SKM-1 treated with dmso at 0.1 percent for 144 hours (cell line): Measurements from ENCODE around the gene SENP8.

Experiments used
- DNase-seq: peaks from one replicate; lab custom pipeline; 2025; ENCODE audit not compliant: unreplicated experiment; lab: John Stamatoyannopoulos, UW

The SENP8 gene

DNA sequence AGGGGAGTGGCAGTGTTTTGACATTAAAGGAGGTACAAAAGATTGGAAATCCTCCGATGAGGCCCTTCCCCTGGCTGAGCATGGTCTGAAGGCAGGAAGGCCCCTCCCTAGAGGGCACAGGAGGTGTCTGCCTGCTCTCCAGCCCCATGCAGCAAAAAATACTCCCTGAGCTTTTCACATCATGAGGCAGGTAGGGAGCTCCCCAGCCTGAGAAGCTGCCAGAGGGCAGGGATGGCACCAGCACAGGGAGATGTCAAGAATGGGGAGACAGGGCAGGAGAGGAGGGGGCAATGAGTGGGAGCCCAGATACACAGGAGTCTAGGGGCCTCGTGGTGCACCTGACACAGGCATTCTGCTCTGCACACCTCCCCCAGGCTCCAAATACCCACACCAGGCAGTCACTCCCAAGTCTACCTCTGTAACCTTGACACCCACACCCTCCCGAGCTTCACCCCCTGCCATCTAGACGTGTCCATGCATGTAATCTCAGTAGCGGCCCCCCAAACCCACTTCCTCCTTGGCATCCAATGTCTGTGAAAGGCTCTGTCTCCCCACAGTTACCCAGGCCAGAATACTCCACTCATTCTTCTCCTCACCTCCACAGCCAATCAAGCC is 56.5 kb downstream of the SENP8 start:
- DNase-seq: no peak

DNA sequence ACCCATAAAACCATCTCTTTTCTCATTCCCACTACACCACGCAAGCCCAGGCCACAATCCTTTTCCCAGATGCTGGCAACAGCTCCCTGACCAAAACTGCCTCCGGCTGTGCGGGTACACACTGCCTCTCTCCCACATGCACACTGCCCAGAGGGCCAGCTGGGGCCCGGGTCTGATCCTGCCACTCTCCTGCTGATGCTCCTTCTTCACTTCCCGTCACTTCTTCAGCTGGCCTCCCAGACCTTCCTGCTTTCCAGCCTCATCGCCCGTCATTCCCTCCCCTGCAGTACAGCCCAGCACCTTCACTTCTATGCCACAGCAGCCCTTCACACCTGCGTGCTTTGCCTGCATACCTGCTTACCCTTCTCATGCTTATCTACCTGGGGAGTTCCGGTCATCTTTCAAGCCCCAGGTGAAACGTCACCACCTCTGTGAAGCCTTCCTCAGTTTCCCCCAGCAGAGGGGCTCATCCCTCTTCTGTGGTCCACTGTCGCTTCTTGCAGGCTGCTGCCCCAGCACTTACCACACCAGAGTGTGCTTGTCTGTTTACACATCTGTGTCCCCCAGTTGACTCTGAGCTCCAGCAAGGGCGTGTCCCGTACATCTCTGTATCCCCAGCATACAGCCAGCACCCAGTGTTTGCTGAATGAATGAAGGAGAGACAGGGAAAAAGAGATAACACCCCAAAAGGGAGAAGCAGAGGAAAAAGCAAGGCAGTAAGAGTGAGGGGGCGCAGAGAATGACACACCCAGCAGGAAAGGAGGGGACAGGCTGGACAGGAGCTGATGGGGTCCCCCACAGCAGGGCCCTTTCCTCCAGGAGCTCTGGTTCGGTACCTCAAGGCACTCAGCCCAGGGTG is 57.2 kb downstream of the SENP8 start:
- no peak for DNase-seq

DNA sequence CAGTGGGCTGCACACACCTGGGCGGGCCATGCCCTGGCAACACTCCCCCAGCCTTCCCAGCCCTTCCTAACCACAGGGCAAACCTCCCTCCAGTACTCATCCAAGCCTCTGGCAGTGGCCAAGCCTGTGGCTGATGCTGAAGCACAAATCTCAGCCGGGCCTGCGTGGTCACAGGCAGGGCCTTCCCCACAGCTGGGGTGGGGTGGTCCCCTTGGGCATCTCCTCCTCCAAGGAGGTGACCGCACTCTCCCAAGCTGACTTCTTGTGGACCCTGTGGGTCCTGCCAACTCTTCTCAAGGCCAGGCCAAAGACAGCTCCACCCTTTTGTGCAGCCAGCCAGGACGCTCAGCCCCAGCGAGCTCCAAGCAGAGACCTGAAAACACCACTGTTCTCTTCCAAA is 58.0 kb downstream of the SENP8 start:
- no peak for DNase-seq

DNA sequence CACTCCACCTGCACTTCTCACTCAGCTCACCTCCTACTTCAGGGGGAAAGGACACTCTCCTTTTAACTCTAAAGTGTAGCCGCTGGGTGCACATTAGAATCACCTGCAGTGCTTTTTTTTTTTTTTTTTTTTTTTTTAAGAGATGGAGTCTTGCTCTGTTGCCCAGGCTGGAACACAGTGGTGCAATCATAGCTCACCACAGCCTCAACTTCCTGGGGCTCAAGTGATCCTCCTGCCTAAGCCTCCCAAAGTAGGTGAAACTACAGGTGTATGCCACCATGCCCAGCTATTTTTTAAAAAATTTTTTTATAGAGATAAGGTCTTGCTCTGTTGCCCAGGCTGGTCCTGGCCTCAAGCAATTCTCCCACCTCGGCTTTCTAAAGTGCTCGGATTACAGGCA is 58.5 kb downstream of the SENP8 start:
- no peak for DNase-seq

DNA sequence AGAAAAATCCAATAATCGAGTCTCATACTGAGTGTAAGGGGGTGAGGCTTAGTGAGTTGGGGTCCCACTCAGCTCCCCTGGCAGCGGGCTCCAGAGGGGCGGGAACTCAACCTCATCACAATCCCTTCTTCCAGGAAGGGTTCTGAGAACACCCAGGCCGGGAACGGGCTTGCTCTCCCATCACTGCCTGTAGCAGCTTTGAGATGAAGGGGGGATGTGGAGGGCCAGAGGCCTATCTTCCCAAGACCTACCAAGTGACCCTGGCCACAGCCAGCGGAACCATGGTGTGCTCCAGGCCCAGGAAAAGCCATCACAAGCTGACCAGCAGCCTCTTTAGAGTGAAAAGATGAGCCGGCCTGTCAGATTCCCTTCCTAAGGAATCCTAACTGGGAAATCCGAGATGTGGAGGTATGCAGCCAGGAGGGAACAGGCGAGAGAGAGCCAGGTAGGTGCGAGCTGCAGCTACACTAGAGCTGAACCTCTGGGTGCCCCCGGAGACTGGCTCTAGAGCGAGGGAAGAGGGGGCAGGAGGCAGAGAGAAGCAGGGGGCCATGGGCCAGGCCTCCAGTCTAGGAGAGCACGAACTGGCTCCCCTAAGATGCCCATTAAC is 60.9 kb downstream of the SENP8 start:
- no peak for DNase-seq

DNA sequence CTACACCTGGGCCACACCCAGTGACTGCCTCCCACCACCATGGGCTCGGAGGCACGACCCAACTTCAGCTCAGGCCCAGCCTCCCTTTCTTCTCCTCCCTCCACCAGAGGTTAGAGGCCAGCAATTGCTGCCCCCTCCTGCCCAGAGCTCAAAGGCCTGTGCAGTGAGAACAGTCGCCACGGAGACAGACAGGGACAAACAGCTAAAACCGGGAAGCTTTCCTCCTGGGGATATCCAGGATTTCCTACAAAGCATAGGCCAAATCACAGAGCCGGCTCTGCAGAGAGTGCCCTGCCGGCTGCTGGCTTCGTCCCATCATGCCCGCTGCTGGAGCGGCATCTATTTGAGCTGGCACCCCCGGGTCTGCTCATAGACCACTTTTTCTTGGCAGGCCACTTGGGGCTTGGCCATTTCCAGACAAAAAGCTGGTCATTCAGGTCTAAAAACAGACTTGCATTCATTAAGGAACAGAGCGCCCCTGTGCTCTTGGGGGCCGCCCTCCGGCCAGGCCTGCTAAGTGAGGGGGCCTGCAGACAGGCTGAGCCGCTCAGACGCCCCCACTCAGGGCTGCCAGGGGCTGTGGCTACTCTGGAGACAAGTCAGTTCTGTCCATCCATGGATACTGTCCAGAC is 61.9 kb downstream of the SENP8 start:
- DNase-seq: no peak

DNA sequence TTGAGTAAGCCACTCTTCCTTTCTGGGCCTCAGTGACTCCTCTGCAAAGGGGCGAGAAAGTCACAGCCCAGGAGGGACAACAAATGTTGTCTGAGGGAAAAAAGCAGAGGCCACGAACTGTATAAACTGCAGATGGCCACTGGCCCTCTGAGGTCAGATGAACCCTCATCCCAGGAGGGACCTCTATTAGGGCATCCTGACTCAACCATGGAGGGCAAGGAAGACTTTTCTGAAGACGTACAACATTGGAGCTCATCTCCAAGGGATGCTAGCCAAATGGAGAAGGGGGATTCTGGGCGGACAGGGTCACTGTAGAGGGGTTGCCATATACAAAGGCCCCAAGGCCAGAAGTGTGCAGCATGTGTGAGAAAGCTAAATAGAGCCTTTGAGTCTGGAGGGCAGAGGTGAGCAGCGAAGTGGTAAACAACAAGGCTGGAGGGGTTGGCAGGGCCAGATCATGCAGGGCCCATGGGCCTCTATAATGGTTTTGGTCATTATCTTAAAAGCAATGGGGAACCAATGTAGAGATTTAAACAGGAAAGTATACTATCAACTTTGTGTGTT is 62.6 kb downstream of the SENP8 start:
- DNase-seq: no peak

DNA sequence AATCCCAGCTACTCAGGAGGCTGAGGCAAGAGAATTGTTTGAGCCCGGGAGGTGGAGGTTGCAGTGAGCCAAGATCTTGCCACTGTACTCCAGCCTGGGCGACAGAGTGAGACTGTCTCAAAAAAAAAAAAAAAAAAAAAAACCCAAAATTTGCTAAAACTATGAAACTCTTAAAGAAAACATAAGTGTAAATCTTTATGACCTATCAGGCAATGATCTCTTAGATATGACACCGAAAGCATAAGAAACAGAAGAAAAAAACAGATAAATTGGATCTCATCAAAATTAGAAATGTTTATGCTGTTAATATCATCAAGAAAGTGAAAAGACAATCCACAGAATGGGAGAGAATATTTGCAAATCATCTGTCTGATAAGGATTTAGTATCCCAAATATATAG is 64.0 kb downstream of the SENP8 start:
- DNase-seq: no peak

DNA sequence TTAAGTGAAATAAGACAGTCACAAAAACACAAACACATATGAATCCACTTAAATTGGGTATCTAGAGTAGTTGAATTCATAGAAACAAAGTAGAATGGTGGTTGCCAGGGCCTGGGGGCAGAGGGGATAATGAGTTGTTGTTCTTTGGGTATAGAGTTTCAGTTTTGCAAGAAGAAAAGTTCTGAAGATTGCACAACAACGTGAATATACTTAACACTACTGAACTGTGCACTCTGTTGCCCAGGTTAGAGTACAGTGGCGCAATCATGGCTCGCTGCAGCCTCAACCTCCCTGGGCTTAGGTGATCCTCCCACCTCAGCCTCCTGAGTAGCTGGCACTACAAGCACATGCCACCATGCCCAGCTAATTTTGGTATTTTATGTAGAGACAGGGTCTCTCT is 64.5 kb downstream of the SENP8 start:
- no peak for DNase-seq

DNA sequence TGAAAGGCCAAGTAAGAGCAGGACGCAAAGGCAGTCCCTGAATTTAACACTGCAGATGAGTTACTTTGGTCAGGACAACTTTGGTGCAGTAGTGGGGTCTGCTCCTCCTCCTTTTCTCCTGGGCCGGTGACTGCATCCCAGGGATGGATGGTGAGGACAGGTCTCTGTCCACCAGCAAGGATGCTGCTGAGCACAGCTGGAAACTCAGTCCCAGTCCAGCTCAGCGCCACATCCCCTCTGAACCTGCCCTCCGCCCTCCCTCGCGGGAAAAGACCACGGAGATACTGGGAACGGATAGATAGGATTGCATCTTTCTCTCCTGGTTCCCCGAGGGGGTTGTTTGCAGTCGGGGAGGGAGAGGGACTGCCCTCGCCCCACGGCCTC is 65.6 kb downstream of the SENP8 start:
- DNase-seq: no peak

DNA sequence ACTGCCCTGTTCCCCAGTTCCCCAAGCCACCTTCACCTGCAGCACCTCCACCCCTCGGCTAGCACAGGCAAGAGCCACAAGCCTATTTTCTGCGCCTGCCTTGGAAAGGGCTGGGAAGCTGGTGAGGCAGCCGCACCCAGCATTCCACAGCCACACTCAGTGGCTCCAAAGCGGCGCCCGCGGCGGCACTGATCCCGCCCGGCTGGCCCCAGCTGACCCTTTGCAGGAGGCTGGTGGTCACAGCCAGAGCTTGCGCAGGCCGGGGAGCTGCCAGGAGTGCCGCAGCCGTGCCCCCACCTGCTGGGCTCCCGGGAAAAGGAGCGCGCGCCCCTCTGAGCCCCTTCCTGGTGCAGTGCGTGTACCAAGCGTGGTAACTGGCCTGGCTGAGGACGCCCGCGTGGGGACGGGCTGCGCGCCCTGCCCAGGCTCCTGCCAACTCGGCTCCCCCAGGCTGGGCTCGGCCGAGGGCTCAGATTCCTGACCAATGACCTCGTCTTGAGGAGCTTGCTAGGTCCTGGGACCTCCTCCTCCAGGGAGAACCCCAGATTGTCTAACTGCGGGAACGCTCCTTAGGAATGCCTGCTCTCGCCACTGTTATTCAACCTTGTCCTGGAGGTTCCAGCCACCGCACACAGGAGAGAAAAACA is 66.1 kb downstream of the SENP8 start:
- DNase-seq: no peak

DNA sequence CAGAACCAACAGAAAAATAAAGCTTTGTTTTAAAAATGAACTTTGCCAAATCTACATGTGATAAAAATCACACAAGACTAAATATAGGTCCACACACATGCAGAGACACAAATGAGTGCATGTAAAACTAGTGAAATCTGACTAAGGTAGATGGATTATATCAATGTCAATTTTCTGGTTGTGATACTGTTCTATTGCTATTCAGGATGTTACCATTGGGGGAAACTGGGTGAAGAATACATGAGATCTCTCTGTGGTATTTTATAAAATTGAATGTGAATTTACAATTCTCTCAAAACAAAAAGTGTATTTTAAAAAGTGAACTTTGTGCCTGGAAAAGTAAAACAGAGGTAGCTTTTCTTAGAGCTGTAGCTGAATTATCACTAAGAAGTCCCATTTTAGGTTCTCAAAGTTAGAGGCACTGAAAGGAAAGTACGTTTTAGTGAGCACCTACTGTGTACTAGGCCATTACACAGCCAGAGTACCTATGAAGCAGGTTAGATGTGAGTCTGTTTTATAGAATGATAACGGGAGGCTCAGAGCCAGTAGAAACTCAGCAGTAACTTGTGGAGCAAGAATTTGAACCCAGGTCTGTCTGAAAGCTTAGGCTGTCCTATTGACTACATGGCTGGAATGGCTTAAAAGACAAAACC is 71.2 kb downstream of the SENP8 start:
- no peak for DNase-seq

DNA sequence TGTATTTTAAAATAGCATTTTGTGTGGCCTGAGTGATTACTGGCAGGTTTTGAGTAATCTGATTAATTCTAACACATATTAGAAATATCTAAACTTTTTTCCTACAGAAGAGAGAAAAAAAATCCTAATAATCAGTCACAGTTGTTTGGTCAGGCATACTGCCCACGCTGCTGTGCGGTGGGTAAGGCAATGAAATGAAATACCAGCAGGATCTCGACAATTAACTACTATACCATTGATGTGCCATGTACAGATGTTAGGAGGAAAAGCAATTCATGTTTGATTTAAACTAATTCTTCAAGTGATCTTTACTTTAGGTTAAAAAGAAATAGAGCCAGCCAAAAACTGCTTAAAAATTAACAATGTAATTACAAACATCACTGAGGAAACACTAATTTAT is 74.2 kb downstream of the SENP8 start:
- DNase-seq: no peak
